HG03060 (cell line): Measurements from ENCODE around the gene CPSF3.

Experiments used
- ATAC-seq: cut with Tn5 transposase; IDR thresholded peaks from one replicate; pipeline ENCODE4 v1.9.1; 2021; ENCODE audit warnings: low read depth, moderate number of reproducible peaks; ENCODE audit not compliant: unreplicated experiment

CPSF3 gene

DNA sequence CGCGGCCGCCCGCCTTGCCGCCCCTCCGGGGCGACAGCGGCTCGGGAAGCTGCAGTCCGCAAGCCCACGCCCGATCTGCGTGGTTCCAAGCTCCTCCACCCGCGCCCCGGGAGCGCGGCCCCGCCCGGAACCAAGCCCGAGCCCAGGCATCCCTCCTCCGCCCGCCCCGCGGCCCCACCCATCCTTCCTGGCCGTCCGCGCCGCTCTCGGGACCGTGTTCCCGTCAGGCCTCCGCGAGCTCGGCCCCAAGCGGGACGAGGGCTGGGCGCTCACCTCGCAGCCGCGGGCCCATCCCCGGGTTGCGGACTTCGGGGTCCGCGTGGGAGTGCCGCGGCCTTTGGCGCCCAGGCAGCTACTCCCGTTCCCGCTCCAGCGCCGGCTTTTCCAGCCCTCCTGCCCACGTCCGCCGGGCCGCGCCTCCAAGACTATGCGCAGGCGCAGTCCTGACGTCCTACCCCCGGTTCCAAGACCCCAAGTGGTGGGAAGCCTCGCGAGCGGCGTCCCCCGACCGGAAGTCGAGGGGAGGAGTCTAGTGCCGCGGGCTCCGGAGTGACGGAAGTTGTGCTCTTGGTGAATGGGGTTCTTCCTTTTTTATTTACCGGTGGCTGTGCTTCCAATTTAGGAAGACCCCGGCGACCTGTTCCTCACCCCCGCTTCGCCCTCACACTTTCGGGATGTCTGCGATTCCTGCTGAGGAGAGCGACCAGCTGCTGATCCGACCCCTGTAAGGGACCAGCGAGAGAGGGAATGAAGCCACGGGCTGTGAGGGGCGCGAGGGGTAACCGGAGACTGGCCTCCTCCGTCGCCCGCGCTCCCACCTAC, at the start of gene CPSF3, which contains the start of gene ITGB1BP1:
Gene CPSF3 (plus strand): TSS at position 555 of the 822 bp plus-strand sequence. CDS start 120 bp downstream, at position 675.
Gene ITGB1BP1 (minus strand): TSS at position 429 of the 822 bp plus-strand sequence. CDS start 4,831 bp downstream, outside the sequence.
- ATAC-seq = peak; percentile 73

DNA sequence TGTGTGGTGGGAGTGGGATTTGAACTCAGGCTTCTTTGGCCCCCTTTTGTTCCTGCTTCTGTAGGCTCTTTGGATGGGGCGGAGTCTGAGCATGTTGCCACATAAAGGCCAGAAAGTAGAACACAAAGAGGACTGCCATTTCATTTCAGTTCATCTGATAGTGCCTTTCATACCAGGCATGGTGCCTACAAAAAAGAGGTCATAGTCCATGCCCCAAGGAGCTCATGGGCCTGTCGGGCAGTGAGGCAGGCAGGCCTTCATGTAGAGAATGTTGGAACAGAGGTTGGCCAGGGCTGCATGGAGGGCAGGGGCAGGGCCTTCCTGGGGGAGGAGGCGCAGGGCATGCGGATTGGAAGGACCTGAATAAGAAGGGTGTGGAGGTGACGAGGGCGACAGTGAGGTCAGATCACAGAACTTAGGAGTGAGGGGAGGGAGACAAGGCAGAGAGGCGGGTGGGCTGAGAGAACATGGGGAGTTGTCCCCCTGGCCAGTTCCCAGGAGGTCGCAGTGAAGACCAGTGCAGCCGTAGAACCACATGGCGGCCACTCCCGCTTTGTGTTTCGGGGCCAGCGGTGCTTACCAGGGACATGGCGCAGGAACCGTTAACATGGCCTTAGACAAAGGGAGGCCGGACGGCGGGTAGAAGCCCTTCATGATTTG, 49.3 kb upstream of the CPSF3 start:
- no peak for ATAC-seq

DNA sequence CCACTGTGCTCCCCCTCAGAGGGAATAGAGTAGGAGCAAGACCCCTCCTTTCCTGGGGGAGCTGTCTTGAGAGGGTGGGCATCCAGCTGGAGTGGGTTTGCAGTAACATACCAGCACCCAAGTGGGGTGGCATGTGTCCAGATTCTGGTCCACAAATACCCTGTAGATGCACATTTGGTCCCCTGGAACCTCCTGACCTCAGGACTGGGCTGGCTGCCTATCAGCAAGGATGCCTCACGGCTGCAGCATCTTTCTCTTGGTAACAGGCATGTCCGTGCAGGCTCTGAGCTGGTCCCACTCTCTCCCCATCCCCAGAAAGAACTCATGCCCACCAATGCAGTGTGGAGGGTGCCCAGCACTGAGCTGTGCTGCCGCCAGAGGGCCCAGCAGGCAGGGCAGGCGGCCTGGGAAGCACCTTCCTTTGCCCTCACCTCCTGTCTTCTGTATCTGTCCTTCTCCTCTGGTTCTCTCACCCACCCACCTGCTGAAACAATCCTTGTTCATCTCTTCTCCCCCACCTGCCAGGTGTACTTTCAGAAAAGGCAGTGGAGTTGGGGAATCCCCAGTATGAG, 47.5 kb upstream of the CPSF3 start:
- ATAC-seq = no peak

DNA sequence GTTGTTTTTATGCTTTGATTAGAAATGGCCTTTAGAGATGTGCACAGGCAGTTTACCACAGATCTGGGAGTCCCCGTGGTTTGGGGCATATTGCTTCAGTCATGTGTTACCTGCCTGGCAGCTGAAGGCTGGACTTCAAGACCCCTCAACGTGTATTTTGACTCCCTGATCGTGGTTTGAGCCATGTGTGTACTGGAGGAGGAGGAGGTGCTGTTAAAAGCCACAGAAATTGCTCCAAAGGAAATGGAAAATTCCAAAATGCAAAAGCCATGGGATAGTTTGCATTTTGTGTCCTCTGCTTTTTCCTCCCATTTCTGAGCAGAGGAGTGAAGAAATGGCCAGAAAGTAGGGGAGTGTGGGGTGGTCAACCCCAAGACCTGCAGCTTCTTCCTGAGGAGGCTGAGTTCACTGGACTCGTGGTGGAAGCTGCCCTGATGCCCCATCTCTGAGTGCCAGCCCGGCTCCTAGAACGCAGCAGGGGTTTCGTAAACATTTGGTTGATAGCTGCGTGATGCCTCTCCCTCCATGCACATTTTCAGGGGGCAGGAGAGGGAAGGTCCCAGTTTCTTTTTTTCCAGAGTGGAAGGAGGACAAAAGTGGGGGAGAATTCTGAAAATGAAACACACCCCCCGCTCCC, 45.9 kb upstream of the CPSF3 start:
- no peak for ATAC-seq

DNA sequence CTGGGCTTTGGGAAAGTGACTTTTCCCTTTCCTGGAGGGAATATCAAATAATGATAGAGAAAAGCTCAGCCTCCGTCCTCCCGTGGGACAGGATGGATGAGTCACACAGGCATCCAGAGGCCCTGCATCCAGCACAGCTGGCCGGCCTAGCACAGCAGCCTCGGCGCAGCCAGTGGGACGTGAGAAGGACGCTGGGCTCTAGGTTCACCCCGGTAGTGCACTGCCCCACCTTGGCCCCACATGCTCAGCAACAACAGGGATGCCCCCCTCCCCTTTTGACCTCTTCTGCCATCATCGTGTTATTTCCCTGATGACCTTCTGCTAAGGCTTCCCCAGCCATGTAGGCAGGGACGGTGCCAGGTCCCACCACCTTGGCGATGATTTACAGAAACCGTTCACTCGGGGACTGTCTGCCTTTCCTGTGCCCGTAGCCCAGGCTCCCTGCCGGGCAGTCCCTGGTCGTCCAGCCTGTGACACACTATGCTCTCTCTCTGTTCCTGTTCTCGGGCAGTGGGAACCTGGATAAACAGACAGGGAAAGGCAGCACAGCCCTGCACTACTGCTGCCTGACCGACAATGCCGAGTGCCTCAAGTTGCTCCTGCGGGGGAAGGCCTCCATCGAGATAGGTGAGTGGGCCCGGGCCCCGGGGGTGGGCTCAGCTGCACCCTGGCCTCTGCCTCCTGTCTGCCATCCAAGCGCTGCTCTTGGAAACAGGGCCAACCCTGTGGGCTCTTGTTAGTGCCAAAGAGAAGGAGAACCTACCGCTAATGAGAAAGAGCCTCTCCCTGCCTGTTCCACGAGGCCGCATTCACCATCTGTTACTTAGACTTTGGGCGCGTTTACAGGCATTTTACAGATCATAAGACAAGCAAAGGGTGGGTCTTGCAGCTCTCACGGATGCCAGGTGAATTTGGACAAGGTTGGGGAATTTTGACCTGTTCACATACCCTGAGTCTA, 44.7 kb upstream of the CPSF3 start:
- ATAC-seq = no peak

DNA sequence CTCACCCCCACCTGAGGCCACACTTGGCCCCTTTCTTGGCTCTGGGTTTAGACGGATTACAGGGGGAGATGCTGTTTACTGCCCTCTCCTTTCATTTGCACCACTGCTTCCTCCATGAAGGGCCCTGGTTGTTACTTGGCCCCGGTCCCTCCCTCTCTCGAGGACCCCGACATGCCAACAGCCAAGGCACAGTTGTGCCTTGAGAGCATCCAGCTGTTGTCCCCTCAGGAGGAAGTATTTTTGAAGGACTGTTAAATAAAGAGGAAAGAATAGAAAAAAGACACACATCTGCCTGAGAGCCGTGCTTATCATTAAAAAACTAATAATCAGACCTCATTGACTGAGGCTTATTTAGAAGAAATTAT, 44.1 kb upstream of the CPSF3 start:
- no peak for ATAC-seq

DNA sequence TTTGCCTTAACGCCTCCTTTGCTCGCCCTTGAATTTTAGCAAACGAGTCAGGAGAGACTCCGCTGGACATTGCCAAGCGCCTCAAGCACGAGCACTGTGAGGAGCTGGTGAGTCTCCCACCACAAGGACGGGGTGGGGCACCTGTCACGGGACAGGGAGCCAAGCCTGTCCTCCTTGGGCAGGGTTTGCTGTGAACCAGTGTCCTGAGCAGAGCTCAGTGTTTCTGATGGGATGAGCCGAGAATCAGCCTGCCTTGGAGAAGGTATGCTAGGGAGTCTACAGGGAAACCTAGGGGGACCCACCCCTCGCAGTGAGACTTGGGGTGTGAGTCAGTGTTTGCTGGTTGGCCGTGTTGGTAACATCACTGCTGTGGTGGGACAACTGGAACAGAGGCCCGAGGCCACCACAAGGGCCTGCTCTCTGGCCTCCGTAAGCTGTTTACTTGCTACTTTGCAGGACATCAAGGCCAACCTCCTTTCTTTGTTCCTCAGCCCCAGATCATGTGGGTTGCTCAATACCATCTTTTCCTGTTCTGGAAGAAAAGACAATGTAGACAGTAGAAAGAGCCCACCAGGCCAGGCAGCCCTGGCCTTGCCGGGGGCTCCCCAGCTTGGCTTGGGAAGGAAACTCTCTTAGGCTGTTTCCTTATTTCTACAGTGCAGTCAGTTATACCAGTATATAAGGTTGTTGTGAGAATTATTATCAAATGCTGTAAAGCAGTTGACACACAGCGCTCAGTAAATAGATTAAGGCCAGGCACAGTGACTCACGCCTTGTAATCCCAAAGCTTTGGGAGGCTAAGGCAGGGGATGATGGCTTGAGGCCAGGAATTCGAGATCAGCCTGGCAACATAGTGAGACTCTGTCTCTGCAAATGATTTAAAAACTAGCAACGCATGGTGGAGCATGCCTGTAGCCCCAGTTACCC, 42.5 kb upstream of the CPSF3 start:
- no peak for ATAC-seq

DNA sequence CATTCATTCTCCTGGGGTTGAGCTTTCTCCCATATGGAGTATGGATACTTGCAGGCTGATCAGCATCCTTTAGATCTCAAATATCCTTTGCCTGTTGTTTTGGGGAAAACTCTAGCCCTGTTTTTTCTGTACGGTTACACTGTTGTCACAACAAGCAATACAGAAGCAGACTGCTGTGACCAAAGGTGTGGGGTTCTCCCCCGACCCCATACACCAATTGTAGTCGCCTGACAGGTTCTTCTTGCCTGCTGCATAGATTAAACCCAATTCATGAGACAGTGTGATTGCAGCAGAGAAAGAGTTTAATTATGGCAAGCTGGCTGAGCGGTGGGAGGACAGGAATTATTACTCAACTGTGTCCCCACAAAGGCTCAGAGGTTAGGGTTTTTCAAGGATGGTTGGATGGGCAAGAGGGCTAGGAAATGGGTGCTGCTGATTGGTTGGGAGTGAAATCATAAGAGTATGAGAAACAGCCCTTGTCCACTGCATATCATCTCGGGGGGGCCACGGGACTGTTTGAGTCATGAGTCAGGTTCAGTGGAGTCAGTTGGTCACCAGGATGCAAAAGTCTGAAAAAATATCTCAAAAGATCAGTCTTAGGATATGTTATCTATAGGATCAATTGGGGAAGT, 40.7 kb upstream of the CPSF3 start:
- ATAC-seq = no peak

DNA sequence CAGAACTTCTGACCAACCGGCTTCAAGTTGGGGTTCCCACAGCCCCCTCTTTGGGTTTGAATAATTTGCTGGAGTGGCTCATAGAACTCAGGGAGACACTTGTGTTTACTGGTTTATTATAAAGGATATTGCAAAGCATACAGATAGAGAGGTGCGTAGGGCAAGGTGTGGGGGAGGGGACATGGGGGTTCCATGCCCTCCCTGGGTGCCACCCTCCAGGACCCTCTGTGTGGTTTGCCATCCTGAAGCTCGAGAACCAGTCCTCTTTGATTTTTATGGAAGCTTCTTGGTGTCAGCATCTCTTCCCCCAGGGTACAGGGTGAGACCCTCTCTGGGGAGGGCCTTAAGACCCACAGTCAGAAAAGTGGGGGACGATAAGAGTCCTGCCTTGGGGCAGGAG, 38.9 kb upstream of the CPSF3 start:
- no peak for ATAC-seq

DNA sequence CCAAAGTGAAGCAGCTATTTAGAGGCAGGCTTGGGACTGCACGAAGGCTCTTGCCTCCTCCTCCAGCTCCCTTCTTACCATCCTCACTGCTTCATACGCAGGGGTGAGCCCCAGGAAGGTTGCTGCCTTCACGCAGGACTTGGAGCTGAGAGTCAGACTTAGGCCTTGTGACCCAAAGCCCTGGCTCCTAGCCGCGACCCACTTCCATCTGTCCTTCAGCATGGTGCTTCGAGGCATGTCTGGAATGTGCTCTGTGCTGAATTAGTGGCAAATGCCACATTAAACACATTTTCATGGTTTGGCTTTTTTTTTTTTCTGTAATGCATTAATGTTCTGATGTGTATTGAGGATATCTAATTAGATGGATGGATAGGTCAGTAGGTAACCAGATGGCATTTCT, 37.6 kb upstream of the CPSF3 start:
- no peak for ATAC-seq

DNA sequence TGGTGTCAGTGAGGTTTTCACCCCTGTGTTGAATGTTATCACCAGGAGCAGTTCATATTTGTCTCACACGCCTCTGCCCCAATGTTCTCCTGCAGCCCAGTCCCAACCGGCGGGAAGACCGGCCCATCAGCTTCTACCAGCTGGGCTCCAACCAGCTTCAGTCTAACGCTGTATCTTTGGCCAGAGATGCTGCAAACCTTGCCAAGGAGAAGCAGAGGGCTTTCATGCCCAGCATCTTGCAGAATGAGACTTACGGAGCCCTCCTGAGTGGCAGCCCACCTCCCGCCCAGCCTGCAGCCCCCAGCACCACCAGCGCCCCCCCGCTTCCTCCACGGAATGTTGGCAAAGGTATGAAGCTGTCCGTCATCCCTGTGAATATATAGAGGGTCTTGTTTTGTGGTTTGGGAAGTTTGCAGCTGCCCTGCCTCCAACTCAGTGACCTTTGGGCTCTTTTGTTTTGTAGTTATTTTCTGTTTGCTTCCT, 35.2 kb upstream of the CPSF3 start:
- no peak for ATAC-seq

DNA sequence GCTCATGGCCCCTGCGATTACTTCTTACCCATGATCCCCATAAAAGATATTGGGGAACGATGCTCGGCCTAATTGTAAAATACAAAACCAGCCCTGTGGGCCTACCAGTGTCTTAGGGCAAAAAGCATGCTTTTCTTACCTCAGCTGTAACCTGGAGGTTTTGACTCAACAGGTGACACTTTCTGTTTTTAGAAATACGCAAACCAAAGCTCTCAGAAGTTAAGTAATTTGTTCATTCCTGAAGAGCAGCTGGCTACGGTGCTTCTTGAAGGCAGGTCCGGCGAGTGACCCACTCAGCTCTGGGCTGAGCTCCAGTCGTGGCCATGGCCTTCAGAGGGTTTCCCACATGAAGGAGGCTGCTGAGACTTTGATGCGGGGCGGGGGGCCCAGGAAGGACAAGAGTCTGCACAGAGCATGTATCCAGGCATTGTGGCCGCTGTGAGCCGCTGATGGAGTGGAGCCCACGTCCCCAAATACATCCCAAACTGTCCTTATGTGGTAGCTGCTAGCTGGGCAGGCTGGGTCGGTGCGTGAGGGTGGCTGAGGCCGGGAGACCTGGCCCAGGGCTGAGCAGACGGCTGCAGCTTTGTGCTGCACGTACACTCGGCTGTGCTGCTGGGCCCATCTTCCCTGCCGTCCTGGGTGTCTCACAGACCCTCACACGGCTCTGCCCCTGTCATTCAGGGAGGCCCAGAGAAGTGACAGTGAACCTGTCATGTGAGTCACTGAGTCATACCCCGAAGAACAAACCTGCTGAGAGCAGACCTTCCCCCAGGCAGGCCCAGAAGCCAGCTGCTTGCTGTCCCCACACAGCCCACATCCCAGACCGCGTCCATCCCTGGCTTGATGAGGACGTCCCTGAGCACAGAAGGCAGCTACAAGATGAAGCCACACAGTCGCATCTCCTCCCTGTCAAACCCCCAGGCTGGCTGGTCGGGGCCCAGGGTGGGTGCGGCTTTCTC, 34.2 kb upstream of the CPSF3 start:
- no peak for ATAC-seq

DNA sequence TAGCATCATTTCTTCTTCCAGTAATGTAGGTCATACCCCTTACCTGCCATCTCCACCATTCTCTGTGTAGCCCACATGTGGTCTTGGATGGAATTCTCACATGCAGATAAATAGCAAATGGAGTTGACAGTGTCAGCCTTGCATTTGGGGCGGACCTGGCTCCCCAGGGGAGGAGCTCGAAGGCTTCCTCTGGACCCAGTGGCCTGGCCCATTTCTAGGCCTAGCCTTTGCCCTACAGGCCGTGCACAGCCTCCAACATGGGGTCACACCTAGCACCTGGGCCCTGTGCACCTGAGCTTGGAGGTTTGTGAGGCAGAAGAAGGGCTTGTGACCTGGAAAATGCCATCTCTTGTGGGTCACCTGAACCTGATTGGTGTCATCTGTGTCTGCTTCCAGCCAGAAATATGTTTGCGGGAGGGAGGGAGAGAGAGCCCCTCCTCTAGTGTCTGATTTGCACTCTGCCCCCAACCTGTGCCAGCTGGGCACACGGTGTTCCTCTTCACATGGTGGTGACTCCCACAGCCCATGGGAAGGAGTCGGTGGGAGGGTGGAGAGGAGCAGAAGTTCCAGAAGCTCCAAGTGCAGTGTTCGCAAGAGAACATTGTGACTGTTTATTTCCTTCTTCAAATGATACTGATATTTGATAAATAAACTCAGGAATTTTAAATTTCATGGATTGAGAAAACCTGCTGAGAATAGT, 33.2 kb upstream of the CPSF3 start:
- ATAC-seq = no peak

DNA sequence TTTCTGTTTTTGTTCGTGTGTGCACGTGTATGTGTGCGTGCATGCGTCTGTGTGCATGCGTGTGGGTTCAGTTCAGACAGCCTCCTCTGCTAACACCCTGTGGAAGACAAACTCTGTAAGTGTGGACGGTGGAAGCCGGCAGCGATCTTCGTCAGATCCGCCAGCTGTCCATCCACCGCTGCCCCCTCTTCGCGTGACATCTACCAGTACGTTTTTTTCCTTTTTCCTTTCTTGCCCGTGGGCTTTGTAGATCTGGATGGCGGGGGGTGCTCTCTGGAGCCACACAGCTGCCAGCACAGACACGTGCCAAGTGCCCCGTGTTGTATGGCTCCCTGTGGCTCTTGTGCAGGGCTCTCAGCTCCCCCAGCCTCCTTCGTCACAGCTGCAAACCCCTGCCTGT, 32.5 kb upstream of the CPSF3 start:
- no peak for ATAC-seq

DNA sequence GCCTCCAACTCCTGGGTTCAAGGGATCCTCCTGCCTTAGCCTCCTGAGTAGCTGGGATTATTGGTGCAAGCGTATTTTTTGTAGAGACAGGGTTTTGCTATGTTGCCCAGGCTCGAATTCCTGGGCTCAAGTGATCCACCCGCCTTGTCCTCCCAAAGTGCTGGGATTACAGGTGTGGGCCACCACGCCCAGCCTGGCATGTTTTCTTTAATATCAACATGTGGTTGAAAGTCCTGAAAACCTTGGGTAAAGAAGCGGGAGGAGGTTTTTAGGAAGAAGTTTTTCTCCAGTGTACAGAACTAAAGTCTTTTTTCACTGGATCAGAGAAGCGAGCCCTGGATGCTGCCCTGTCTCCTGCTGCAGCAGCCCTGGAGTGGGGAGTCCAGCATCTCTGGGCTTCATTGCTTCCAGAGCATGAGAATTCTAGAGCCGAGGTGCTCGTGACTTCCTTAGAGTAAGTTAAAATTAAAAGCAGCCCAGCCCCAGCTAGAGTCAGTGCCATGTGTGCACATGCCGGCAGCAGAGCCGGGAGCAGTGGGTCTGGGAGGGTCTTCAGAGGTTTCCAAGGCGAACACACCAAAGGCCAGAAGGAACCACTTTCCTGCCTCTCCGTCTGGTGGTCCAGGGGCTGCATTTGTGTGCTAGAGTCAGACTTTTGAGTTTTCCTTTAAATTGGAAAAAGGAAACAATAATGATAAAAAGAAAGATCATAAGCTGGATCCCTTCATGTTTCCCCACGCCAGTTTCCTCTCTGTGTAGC, 31.3 kb upstream of the CPSF3 start:
- ATAC-seq = no peak
